LNCAP (cell line): ENCODE data around the gene NOC4L.

Source experiments
- CTCF ChIP-seq: fragments of 450-650 bp; IDR thresholded peaks from 2 replicates; pipeline ENCODE4 v1.5.1; 2017; ENCODE audit warnings: mild to moderate bottlenecking

NOC4L gene

GRCh38 chr12:132201391-132202120 lies 57.3 kb downstream of the NOC4L start:
- TF ChIP-seq CTCF = no peak
